HG03103 (cell line): ENCODE measurements around the gene JAK1.
"Not testable (repeated sequence)": the region's sequence is repeated elsewhere in the genome, so short reads cannot be mapped to it uniquely, and the experiment has no call there.

ENCODE experiments used
- ATAC-seq: cut with Tn5 transposase; IDR thresholded peaks from one replicate; pipeline ENCODE4 v1.9.1; 2021; ENCODE audit warnings: low read depth; ENCODE audit not compliant: unreplicated experiment

The JAK1 gene

GRCh38 chr1:64966158-64966971 lies at the start of gene JAK1:
JAK1 (minus strand) TSS chr1:64966549; CDS start chr1:64886264, 80,285 bp downstream.
- ATAC-seq = peak; percentile 70

DNA sequence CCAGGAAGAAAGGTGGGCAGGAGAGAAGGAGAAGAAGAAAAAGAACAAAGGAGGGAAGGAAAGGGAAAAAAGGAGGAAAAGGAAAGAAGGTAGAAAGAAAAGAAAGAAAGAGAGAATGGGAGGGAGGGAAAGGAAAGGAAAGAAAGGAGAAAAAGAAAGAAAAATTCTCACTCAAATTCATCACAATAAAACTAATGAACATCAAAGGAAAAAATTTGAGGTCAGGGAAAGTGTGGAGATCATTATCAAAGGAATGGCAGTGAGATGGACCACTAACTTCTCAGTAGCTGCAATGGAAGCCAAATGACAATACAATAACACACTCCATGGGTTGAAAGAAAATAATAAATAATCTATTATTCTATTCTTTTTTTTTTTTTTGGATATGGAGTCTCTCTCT lies 48.0 kb upstream of the JAK1 start:
- ATAC-seq = no peak

GRCh38 chr1:65011983-65012382 lies 45.6 kb upstream of the JAK1 start:
- ATAC-seq = no peak

DNA sequence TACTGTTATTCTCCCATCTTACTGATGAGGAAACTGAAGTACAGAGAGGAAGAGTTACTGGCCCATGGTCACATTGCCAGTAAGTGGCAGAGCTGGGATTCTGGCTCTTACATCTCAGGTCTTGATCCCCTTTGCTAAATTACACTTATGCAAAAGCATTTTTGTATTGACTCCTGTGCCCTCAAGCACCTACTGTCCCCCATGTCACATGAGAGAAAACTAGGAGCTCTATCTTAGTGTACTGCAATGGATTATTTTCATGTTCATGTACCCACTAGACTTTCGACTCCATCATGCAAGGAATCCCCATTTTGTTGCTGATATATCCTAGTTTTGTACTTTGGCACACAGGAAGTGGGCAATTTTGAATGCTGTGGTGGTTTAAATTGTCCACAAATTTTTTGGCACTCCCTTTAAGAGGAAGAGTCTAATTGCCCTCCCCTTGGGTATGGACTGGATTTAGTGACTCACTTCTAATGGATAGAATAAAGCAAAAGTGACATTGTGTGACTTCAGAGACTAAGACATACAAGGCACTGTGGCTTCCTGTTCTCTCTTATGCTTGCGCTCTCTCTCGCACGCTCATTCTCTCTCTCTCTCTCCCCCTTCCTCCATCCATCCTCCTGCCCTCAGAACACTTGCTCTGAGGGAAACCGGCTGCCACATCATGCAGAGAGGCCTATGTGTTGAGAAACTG lies 43.5 kb upstream of the JAK1 start:
- no peak for ATAC-seq

- no peak for ATAC-seq
These were observed 42.8 kb upstream of the JAK1 start for GRCh38 chr1:65009176-65009575.

DNA sequence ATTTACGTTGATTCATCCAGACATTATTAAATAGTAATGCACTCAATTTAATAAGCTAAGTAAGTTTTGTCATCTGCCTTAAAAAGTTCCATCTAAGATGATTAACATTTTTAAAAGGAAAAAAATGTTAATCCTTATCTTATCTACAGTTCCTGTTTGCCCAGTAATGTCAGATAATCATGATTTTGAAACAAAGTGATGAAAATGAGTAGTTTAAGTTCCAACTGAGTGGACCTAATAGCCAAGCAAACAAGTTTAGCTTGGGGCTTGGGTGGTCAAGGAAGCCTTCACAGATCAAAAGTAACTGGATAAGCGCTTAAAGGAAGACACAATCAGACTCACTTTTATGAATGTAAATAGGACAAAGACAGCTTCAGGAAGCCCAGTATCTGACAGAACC lies 40.5 kb upstream of the JAK1 start:
- no peak for ATAC-seq

DNA sequence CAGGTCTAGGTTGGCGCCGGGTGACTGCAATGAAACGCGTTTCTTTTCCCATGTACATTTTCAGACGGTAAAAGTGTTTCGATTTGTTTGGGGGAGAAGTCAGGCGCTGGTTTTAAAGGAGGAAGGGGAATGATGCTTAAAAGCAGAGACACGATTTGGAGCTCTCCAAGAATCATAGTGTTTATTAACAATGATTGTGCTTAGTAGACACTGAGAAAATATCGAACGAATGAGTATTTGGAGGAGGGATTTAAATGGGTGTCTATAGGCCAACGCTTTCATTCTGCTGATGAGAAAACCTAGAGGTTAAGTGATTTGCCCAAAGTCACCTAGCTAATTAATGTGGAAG lies 36.9 kb upstream of the JAK1 start:
- no peak for ATAC-seq

DNA sequence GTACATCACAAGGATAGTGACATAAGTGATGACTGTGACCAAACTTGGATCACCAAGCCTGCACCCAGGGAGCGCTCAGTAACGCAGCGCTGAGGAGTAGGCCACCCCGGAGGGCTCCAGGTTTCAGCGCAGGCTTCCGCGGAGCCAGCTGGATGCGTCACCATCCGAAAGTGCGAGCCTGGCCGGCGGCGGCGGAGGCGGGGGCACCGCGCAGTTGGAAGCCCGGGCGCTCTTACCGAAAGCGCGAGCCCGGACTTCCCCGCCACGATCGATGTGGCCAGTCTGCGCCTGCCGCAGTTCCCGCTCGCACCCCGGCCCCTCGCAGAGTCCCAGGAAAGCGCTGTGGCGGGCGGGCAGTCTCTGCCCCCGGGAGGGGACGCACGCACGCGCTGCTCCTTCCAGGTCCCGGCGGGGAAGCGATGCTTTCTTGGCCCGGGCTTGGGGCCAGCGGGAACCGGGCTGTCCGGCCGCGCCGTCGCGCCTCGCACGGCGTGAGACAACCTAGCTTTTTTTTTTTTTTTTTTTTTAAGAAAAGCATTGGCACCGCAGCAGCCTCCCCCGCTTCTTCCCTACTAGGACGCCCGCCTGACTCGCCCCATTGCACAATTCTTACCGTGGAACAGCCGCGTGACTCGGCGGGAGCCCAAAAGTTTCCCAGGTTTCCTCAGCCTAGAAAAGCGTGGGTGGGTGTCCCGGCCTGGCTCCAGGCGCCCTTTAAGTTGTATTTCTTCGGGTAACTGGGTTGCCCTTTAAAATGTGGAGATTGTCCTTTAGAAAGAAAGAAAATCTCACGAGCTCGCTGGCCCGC lies 36.4 kb upstream of the JAK1 start:
- ATAC-seq = peak; percentile 69

DNA sequence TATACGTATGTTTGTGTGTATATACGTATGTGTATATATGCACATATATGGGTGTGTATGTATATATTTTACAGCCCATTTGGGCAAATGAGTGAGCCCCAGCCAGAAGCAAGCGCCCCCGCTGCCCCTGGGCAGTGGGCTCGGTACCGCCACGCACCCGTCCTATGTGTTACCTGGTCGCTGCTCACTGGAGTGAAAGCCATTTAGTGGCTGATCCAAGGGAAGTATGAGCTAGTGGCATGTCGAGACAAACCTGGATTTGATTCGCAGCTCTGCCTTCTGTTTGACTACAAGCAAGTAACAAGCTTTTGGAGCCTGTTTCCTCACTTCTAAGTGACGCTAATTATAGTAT lies 35.8 kb upstream of the JAK1 start:
- no peak for ATAC-seq

DNA sequence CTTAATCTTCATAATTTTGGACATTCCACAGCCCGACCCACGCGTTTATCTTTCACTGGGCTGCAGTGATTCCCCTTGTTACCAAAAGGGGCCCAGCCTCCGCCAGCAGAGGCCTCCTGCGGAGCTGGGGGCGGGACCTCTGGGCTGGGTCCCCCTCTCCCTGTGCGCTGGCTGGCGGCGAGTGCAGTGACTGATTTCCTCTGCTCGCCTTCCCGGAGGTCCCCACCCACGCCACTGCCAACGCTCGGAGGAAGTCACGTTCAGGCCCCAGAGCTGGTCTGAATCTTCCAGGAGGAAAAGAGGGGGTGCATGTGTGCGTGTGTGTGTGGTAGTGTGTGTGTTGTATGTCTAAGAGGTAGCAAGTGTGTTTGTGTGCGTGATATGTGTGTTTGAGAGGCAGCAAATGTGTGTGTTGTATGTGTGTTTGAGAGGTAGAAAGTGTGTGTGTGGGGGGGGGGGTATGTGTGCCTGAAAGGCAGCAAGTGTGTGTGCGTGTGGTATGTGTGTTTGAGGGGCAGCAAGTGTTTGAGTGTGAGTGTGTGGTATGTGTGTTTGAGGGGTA lies 35.0 kb upstream of the JAK1 start:
- no peak for ATAC-seq

- not testable (repeated sequence) for ATAC-seq
These were observed 32.1 kb upstream of the JAK1 start for GRCh38 chr1:64998425-64998948.

- no peak for ATAC-seq
These were observed 30.4 kb upstream of the JAK1 start for GRCh38 chr1:64996541-64997257.

- no peak for ATAC-seq
These were observed 29.0 kb upstream of the JAK1 start for GRCh38 chr1:64995316-64995715.

DNA sequence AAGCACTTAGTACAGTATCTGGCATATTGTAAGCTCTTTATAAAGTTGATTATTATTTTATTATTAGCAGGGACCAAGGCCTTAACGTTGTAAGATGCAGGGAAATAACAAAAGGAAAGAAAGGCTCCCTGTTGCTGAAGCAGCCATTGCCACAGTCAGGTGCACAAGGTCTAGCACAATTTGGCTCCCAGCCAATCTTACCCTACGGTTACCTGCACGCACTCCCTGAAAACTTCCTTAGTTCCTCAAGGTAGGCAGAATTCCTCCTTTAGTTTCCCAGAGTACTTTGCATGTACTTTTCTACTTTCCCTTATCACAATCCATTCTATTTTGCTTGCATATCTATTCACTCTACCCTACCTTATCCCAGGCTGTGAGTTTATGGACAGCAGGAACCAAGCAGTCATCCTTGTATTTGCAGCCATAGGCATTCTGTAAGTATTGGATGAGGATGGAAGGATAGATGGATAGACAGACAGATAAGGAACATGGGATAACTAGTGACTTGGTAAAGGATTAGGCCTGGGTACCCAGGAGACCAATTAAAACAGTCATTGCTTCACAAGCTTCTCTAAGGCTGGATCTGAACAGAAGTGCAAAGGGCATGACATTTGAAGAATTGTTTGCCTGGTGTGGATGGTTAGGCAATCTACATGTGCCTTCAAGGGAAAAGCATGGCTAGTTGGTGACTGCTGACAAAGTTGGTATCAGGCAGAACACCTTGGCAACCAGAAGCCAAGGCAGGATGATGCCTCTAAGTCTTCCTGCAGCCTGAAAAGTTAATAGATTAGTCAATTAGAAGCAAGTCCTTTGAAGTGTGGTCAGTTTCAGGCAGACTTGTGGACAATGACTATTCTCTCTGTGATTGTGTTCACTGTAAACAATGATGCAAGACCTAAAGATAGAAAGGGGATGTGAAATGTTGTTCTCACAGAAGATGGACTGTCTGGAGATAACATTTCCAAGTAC lies 20.8 kb upstream of the JAK1 start:
- ATAC-seq = peak; percentile 96

GRCh38 chr1:64984737-64985136 lies 18.4 kb upstream of the JAK1 start:
- no peak for ATAC-seq

DNA sequence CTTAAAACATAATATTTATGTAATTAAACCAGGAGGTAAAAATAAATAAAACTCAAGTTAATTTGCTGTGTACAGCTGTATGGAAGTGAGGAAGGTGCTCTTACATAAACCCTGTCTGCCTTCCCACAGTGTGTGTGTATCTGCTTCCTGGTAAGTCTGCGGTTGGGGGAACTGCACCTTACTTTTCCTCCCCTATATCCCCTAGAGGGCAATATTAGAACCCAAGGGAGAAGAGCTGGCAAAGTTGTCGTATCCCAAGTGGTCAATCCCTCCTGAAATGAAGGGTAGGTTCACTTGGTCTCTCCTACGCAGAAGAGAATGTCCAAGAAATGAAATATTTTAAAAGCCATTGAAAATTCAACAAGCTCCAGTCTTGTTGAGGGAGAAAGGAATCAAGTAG lies 17.8 kb upstream of the JAK1 start:
- no peak for ATAC-seq

GRCh38 chr1:64983110-64983509 lies 16.8 kb upstream of the JAK1 start:
- ATAC-seq = no peak

DNA sequence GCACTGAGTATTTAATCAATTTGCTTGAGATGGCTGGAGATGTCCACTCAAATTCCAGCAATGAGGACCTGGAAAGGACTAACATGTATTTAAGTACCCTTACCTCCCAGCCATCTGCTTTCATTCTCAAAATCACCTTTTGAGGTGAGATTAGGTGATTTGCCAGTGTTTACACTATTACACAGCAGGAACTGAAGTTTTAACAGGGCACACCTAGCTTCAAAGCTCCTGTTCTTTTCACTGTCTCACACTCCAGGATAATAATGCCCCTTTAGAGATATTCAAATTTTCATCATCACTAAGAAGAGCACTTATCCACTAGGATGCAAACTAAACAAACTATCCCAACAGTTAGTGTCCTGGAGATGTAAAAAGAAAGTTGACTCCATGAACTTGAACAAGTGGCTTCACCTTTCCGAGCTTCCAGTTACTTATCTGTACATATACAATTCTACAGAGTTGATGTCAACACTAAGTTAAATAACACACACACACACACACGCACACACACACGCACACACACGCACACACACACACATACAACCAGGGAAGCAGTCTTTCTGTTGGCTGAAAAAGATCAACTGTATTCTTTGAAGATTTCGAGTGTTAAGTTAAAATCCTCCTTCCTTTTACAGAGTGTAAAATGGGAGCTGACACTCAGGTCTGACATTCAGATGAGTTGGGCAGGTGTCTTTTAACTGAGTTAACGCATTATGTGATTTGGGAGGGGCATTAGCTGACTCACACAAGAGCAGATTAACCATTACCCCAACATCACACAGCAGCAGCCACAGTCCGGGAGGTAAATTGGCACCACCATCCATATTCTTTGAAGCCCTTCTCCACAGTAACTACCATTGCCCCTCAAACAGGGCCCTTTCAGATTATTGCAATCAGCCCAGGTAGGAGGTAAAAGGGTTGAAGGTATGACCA lies 15.5 kb upstream of the JAK1 start:
- ATAC-seq = no peak
